Stimulated activated CD8-positive, alpha-beta memory T cell treated with anti-CD3 and anti-CD28 coated beads, Interleukin-15, amount 100 ng/mL, for 24 hours (primary cell): Measurements from ENCODE around the gene ATP6V1G1.
"Not testable (repeated sequence)": the region's sequence is repeated elsewhere in the genome, so short reads cannot be mapped to it uniquely, and the experiment has no call there.

Source experiments
- DNase-seq: peaks from one replicate; pipeline ENCODE4 v3.0.0-alpha.2; 2020; ENCODE audit warnings: low read depth

ATP6V1G1 gene, protein sequence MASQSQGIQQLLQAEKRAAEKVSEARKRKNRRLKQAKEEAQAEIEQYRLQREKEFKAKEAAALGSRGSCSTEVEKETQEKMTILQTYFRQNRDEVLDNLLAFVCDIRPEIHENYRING

GRCh38 chr9:114587345-114588202, at the start of gene ATP6V1G1:
TSS of gene ATP6V1G1 (plus strand) at chr9:114587769. CDS start at chr9:114587839, 70 bp downstream.
- DNase-seq: peak; percentile 98

GRCh38 chr9:114538241-114538640, 49.3 kb upstream of the ATP6V1G1 start:
- DNase-seq: no peak

GRCh38 chr9:114539701-114540380, 47.7 kb upstream of the ATP6V1G1 start:
- no peak for DNase-seq

DNA sequence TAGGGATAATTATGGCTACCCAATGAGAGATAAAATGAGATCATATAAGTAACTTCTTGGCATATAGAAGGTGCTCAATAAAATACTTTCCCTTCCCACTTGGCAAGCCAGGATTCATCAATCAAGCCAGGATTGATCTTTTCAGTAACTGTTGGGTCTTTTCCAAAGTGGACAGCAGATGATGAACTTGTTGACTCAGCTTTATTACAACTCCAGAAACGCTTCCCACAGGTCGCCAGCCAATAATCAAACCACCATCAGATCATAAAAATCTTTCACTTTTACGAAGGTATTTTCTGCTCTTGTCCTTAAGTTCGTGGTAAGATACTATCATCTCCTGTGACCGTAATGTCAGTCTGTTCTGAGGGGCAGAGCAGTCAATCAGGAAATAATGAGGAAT, 42.5 kb upstream of the ATP6V1G1 start:
- no peak for DNase-seq

- no peak for DNase-seq
Measured at GRCh38 chr9:114546851-114547250, 40.7 kb upstream of the ATP6V1G1 start.

GRCh38 chr9:114549697-114550330, 37.8 kb upstream of the ATP6V1G1 start:
- no peak for DNase-seq

DNA sequence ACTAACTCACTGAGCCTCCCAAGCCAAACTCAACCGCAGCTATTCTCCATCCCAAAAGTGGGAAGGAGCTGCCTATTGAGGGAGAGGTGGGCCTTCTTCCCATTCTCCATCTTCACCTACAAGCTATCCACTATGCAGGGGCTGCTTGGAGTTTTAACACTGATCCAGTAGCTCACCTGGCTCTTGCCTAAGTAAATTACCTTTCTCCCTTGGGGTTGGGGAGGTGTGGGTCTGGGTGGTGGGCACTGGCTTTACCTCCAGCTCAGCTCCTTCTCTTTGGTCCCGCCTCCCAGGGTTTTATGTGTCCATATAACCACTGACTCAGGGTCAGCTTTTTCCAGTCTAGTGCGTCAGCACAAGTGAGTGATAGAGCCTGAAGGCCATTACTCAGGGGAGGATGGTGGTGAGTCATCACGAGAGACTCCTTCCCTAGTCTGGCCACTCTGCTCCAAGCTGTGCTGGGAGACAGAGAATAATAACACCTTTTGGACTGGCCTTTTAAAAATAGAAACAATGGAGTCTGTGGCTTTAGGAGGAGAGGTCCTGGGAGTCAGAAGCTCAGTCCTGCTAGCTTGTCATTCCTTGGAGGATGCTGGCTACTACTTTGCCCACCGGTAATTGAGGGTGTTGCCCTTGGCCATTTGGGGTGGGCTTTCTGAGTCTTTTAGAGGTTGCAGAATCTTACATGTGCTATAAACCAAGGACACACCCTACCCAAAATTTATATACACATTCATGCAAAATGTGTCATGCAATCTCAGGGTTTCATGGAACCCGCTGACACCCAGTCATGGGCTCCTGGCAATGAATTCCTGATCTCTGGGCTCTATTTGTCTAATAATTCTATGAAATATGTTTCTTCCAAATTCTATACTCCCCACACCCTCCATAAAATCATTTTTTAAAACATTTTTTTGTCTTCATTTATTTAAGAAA, 35.6 kb upstream of the ATP6V1G1 start:
- no peak for DNase-seq

GRCh38 chr9:114552706-114553105, 34.9 kb upstream of the ATP6V1G1 start:
- DNase-seq: no peak

GRCh38 chr9:114553202-114553601, 34.4 kb upstream of the ATP6V1G1 start:
- DNase-seq: no peak

- DNase-seq: no peak
Measured at GRCh38 chr9:114555696-114556095, 31.9 kb upstream of the ATP6V1G1 start.

GRCh38 chr9:114558027-114558675, 29.4 kb upstream of the ATP6V1G1 start:
- DNase-seq: no peak

DNA sequence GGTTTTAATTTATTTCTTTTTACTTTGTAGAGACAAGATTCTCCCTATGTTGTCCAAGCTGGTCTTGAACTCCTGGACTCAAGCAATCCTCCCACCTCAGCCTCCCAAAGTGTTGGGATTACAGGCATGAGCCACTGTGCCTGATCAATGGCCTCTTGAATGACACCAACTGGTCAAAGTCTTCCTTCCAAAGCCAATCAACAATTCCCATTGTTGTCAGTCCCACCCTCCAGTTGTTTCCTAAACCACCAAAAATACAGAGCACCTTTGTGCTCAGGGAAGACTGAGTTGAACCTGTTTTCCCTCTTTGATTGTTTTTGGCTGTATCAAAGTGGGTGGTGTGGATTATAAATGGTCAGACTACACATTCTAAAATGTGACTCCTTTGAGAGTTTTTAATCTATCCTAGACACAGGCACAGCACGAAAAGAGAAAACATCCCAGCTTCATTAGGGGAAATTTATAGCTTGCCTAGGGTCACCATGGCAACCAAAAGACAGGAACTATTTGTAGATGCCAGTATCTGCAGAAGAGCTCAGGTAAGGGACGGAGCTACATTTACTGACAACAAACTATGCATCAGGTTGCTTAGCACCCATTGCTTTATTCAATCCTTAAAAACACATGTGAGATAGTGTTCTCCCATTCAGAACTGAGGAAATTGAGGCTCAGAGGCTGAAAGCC, 27.6 kb upstream of the ATP6V1G1 start:
- no peak for DNase-seq

- no peak for DNase-seq
Measured at GRCh38 chr9:114560956-114561355, 26.6 kb upstream of the ATP6V1G1 start.

- DNase-seq: no peak
Measured at GRCh38 chr9:114561771-114562170, 25.8 kb upstream of the ATP6V1G1 start.

DNA sequence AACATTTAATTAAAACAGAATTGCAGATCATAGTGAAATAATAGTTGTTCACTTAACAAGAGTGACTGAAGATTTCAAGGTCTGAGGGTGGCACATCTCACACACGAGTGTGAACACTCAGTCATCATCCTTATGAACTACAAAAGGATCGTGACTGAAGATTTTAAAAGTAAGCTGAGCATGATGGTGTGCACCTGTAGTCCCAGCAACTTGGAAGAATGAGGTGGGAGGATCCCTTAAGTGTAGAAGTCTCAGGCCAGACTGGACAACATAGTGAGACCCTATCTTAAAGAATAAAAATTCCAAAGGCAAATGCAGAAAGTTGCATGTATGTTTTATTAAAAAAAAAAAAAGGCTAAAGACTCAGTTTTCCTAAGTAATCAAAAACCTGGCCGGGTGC, 22.4 kb upstream of the ATP6V1G1 start:
- no peak for DNase-seq

GRCh38 chr9:114570742-114571141, 16.8 kb upstream of the ATP6V1G1 start:
- DNase-seq: no peak

DNA sequence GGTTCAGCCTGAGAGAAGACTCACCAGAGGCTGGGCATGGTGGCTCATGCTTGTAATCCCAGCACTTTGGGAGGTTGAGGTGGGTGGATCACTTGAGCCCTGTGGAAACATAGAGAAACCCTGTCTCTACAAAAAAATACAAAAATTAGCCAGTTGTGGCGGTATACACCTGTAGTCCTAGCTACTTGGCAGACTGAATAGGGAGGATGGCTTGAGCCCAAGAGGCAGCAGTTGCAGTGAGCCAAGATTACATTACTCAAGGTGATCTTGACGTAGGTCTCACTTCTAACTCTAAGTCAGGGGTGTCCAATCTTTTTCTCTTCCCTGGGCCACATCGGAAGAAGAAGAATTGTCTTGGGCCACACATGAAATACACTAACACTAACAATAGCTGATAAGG, 16.2 kb upstream of the ATP6V1G1 start:
- DNase-seq: no peak

GRCh38 chr9:114572199-114572598, 15.4 kb upstream of the ATP6V1G1 start:
- DNase-seq: no peak

DNA sequence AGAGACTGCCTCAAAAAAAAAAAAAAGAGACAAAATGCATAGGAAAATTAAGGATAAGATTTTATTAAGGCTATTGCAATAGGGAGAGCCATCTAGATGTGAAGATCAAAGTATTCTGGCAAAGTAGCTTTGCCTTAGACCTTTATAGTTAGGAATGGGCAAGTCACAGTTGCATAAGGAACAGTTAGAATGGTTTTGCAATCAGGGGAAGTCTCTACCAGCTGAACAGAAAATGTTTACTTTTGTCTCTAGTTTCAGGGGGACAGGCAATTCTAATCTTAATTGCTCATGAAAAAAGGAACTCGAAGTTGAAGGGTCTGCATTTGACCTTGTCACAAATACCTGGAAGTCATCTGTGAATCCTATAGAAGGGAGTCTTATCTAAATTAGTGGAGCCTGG, 13.1 kb upstream of the ATP6V1G1 start:
- DNase-seq: no peak

- not testable (repeated sequence) for DNase-seq
Measured at GRCh38 chr9:114576779-114577178, 10.8 kb upstream of the ATP6V1G1 start.
